Thyroid gland (tissue), 4 donors: ENCODE data around the gene ADAM30.

ENCODE experiments used
- POLR2A ChIP-seq, 2 donors: fragments of 450-650 bp; IDR thresholded peaks; one replicate each; pipeline ENCODE4 v1.6.1; 2017; ENCODE audit warnings: antibody characterized with exemption in 2 of 2, mild to moderate bottlenecking in 2 of 2, moderate library complexity in 1 of 2
- TF ChIP-seq, protein P1 (sequence below), 6 experiments: fragments of 200-600 bp in 3 of 6; fragments of 450-650 bp in 3 of 6; sonication (generic) in 3 of 6; IDR thresholded peaks; one replicate each; pipeline ENCODE4 v1.5.1; 2016 to 2019; ENCODE audit warnings: antibody characterized with exemption in 6 of 6, mild to moderate bottlenecking in 2 of 6, inconsistent platforms in 1 of 6, moderate library complexity in 1 of 6

DNA sequence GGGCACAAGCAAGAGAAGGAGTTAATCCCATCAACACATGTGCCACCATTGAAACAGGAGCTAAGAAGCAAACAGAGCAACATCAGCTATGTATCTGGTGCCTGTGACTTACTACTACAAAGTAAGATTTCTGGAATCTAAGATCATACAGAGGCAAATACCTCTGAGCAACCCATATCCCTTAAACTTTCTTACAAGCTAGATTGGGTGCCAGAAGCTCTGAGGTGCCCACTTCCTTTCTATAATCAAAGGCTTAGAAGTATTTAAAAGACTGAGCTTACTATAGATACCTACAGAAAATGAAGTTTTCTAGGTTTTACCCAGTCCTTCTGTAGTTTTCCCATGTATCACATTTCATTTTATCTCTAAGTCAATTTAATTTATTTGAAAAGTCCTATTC lies 44.4 kb upstream of the ADAM30 start:
- TF ChIP-seq, protein P1, sequence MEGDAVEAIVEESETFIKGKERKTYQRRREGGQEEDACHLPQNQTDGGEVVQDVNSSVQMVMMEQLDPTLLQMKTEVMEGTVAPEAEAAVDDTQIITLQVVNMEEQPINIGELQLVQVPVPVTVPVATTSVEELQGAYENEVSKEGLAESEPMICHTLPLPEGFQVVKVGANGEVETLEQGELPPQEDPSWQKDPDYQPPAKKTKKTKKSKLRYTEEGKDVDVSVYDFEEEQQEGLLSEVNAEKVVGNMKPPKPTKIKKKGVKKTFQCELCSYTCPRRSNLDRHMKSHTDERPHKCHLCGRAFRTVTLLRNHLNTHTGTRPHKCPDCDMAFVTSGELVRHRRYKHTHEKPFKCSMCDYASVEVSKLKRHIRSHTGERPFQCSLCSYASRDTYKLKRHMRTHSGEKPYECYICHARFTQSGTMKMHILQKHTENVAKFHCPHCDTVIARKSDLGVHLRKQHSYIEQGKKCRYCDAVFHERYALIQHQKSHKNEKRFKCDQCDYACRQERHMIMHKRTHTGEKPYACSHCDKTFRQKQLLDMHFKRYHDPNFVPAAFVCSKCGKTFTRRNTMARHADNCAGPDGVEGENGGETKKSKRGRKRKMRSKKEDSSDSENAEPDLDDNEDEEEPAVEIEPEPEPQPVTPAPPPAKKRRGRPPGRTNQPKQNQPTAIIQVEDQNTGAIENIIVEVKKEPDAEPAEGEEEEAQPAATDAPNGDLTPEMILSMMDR (IDR thresholded peaks at IDR 0.05), result no peak
- no peak for TF ChIP-seq POLR2A (IDR thresholded peaks at IDR 0.05)
